Measurements from ENCODE around the gene CALML6. TPM values are rescaled to one million over a fixed set of nuclear protein-coding genes. Genes with fewer than 3 reads are reported as not detected.

The CALML6 gene
- total RNA-seq, 1 donor from 2014 or later = 0.90 TPM

DNA sequence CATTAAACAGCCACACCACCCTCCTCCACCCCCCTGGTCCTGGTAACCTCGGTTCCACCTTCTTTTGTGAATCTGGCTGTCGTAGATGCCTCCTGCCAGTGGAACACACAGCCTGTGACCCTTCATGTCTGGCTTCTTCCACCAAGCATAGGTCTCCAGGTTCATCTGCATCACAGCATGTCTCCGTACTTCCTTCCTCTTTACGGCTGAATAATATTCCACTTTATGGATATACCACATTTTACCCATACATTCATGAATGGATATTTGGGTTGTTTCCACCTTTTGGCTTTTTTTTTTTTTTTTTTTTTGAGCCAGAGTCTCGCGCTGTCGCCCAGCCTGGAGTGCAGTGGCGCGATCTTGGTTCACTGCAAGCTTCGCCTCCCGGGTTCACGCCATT lies 11.8 kb upstream of the CALML6 start:
- TF ChIP-seq, protein P1, sequence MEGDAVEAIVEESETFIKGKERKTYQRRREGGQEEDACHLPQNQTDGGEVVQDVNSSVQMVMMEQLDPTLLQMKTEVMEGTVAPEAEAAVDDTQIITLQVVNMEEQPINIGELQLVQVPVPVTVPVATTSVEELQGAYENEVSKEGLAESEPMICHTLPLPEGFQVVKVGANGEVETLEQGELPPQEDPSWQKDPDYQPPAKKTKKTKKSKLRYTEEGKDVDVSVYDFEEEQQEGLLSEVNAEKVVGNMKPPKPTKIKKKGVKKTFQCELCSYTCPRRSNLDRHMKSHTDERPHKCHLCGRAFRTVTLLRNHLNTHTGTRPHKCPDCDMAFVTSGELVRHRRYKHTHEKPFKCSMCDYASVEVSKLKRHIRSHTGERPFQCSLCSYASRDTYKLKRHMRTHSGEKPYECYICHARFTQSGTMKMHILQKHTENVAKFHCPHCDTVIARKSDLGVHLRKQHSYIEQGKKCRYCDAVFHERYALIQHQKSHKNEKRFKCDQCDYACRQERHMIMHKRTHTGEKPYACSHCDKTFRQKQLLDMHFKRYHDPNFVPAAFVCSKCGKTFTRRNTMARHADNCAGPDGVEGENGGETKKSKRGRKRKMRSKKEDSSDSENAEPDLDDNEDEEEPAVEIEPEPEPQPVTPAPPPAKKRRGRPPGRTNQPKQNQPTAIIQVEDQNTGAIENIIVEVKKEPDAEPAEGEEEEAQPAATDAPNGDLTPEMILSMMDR (IDR thresholded peaks at IDR 0.05) = no peak
- no peak for ATAC-seq
- Histone ChIP-seq H3K27me3 (no peaks in the 10 kb centered on the region), H3K36me3 (no peaks in the 10 kb centered on the region), H3K9me3 (no peaks in the 10 kb centered on the region), H3K4me1 (peaks cover 5% of the 10 kb centered on the region), H3K27ac (no peak overlapping the region), H3K4me3 (no peak overlapping the region)
- DNase-seq = no peak
- intact Hi-C loops (cut with DNase I) = no loop called here

DNA sequence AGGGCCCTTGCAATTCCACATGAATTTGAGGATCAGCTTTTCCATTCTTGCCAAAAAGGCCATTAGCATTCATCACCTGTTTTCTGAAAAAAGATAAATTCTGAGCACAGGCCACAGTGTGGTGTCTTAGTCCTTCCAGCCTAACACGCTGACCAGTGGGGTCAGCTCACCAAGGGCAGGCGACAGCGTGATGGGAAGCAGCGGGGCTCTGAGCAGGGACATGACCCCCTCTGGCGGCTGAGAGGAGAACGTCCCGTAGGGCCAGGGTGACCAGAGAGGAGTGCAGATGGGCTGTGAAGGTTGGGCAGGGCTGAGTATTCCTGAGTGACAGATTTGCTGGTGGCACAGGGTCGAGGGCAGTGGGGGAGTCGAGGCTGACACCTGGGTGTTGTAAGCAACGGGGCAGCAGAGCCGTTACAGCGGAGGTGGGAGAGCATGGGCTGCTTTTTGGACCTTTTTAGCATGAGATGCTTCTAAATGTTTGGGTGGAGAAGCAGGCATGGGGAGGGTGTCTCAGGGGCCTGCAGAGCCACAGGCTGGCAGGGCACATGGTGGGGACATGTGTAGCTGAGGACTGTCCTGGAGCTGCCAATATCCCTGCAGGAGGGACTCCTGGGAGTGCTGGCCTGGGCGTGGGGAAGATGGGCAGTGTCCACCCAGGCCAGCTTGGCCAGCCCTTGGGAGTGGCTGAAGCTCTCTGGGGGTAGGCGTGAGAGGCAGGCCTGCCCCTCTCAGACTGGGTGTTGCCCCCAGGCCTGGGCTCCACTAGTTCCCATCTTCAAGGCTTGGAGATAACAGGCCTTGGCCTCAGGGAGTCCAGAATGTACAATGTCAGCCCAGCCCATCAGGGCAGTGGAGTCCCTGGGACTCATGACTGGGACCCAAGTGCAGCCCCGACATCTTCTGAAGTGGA lies 8.6 kb upstream of the CALML6 start:
- no peaks in the 10 kb centered on the region for H3K27me3 ChIP-seq
- H3K27ac ChIP-seq = no peak overlapping the region
- no peaks in the 10 kb centered on the region for H3K36me3 ChIP-seq
- TF ChIP-seq, protein P1 (IDR thresholded peaks at IDR 0.05) = peak; percentile 87
- no peak overlapping the region for H3K4me3 ChIP-seq
- intact Hi-C loops (cut with DNase I) = no loop called here
- DNase-seq (peak; percentile 91), ATAC-seq (peak; percentile 77)
- H3K9me3 ChIP-seq = no peaks in the 10 kb centered on the region
- peaks cover 13% of the 10 kb centered on the region for H3K4me1 ChIP-seq

DNA sequence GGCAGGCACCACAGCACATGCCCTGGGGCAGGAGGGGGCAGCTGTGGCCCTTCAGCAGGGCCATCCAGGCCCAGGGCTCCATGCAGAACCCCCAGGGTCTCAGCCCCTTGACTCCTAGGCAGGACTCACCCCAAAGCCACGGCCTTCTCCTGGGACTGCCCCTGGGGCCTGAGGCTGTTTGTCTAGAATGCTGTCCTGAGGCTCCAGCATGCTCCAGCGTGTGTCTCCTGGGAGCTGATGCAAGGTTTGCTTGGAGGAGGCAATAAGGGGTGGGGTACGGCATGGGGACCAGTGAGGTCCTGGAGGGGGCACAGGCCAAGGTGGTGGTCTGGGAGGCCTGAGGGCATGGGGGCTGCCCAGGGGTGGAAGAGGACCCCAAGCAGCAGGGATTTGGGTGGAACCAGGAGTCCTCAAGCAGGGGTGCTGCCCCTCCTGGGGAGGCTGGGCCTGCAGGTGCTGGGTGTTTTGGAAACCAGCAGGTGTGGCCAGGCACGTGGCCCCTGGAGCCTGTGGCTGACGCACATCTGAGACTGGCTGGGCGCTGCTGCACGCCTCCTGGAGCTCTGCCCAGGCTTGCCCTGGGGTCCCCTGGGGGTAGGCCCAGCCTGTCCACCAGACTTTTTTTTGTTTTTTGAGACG lies 7.8 kb upstream of the CALML6 start:
- H3K27ac ChIP-seq = no peak overlapping the region
- peak; percentile 65 for DNase-seq

DNA sequence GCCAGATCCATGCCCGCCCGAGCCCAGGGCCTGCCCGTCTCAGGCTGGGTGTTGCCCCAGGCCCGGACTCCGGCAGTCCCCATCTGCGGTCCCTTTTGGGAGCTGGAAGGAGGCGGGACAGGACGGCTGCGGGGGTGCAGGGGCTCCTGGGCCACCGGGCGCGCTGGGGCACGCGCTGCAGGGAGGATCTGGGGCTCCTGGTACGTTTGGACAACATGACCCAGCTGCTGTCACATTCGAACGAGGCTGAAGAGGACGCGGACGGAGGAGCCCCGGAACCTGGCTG lies 6.6 kb upstream of the CALML6 start:
- H3K36me3 ChIP-seq = no peaks in the 10 kb centered on the region
- ATAC-seq (no peak), DNase-seq (no peak)
- TF ChIP-seq, protein P1 (IDR thresholded peaks at IDR 0.05) = no peak
- H3K9me3 ChIP-seq = no peaks in the 10 kb centered on the region
- peak overlapping the region; percentile 85 for H3K27ac ChIP-seq
- peak overlapping the region; percentile 71 for H3K4me3 ChIP-seq
- H3K27me3 ChIP-seq = no peaks in the 10 kb centered on the region
- intact Hi-C loops (cut with DNase I) = no loop called here
- H3K4me1 ChIP-seq = peaks cover 13% of the 10 kb centered on the region

More for the DNA sequence above, 7.8 kb upstream of the CALML6 start:
- Histone ChIP-seq H3K4me1 (peaks cover 13% of the 10 kb centered on the region), H3K27me3 (no peaks in the 10 kb centered on the region), H3K36me3 (no peaks in the 10 kb centered on the region), H3K4me3 (no peak overlapping the region), H3K9me3 (no peaks in the 10 kb centered on the region)
- TF ChIP-seq, protein P1 (IDR thresholded peaks at IDR 0.05) = no peak
- ATAC-seq = no peak
- intact Hi-C loops (cut with DNase I) = no loop called here

DNA sequence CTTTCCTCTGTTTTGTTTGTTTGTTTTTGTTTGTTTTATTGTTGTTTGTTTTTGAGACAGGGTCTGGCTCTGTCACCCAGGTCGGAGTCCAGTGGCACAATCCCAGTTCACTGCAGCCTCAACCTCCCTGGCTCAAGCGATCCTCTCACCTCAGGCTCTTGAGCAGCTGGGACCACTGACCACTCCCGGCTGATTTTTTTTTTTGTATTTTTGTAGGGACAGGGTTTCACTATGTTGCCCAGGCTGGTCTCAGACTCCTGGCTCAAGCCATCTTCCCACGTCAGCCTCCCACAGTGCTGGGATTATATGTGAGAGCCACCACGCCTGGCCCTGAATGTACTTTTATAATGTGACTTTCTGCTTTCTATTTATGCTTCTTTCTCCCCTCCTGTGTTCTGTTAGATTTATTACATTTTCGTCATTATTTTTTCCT lies 5.0 kb upstream of the CALML6 start:
- Histone ChIP-seq H3K9me3 (no peaks in the 10 kb centered on the region), H3K4me1 (peaks cover 13% of the 10 kb centered on the region), H3K27ac (no peak overlapping the region), H3K4me3 (peak overlapping the region; percentile 71), H3K27me3 (no peaks in the 10 kb centered on the region), H3K36me3 (no peaks in the 10 kb centered on the region)
- no peak for ATAC-seq
- no peak for DNase-seq
- TF ChIP-seq, protein P1 (IDR thresholded peaks at IDR 0.05) = no peak
- intact Hi-C loops (cut with DNase I) = no loop called here
